Tibial nerve (tissue), 4 donors: ENCODE results near the gene PAPSS2. TPM values are rescaled to one million over a fixed set of nuclear protein-coding genes. Genes with fewer than 3 reads are reported as not detected.

Experiments used
- DNase-seq, 2 donors: peaks; one replicate each; pipeline ENCODE4 v3.0.0-alpha.2; 2019; ENCODE audit warnings: low spot score in 2 of 2
- H3K27ac ChIP-seq, 4 donors: fragments of 200-600 bp; sonication (generic) in 3 of 4; one replicate each; pipeline ENCODE4 v1.5.1; 2017 to 2019; ENCODE audit warnings: mild to moderate bottlenecking in 1 of 4
- H3K27me3 ChIP-seq, 2 donors: fragments of 200-600 bp; sonication (generic) in 1 of 2; one replicate each; pipeline versions ENCODE4 v1.5.1 to v1.6.0; 2017 to 2019
- H3K36me3 ChIP-seq, 3 donors: fragments of 200-600 bp; sonication (generic); one replicate each; pipeline ENCODE4 v1.5.1; 2018 to 2019
- H3K4me1 ChIP-seq, 4 donors: fragments of 200-600 bp; sonication (generic) in 3 of 4; one replicate each; pipeline ENCODE4 v1.5.1; 2017 to 2019
- H3K4me3 ChIP-seq, 4 donors: fragments of 200-600 bp; sonication (generic) in 3 of 4; one replicate each; pipeline ENCODE4 v1.5.1; 2017 to 2019; ENCODE audit warnings: mild to moderate bottlenecking in 1 of 4, moderate library complexity in 1 of 4
- H3K9me3 ChIP-seq, 4 donors: fragments of 200-600 bp; sonication (generic) in 3 of 4; one replicate each; pipeline ENCODE4 v1.5.1; 2017 to 2019
- CTCF ChIP-seq, 5 experiments: fragments of 200-600 bp in 3 of 5; fragments of 450-650 bp in 2 of 5; sonication (generic) in 3 of 5; IDR thresholded peaks; one replicate each; pipeline ENCODE4 v1.5.1; 2016 to 2019; ENCODE audit warnings: antibody characterized with exemption in 5 of 5, mild to moderate bottlenecking in 3 of 5, moderate library complexity in 2 of 5
- EP300 ChIP-seq, 2 donors: sonication (generic); formaldehyde crosslinking; IDR thresholded peaks; one replicate each; pipeline ENCODE4 v1.6.1; 2017; ENCODE audit warnings: antibody characterized with exemption in 2 of 2, mild to moderate bottlenecking in 1 of 2
- POLR2A ChIP-seq, 2 donors: fragments of 450-650 bp; IDR thresholded peaks; one replicate each; pipeline ENCODE4 v1.6.1; 2017; ENCODE audit warnings: antibody characterized with exemption in 2 of 2, mild to moderate bottlenecking in 2 of 2, moderate library complexity in 2 of 2
- WGBS, 2 donors: methylation state at CpG; one replicate each; pipeline ENCODE4 v1.1.5; 2018; 5-methylcytosine and 5-hydroxymethylcytosine counted together
- total RNA-seq, 4 donors: library from RNA; depleted of rRNA; stranded (reverse); fragments of >200 nt; gene quantifications; one replicate each; pipeline ENCODE4 v1.1.0, GENCODE V29; 2016

PAPSS2 gene
- total RNA-seq, 4 donors from 2014 or later, result 11.6 to 32.8 (median 19.8) TPM

- no peak for DNase-seq
- no peaks in the 10 kb centered on the region for H3K36me3 ChIP-seq
- H3K4me1 ChIP-seq, result no peaks in the 10 kb centered on the region
- WGBS, 2 donors, result 84 to 92% methylated on average over 11 of the region's 11 CpGs
- no peaks in the 10 kb centered on the region for H3K9me3 ChIP-seq
- H3K27ac ChIP-seq, result no peak overlapping the region
- no peak overlapping the region for H3K4me3 ChIP-seq
- no peaks in the 10 kb centered on the region for H3K27me3 ChIP-seq
- TF ChIP-seq EP300 (IDR thresholded peaks at IDR 0.05) (no peak), POLR2A (IDR thresholded peaks at IDR 0.05) (no peak), CTCF (IDR thresholded peaks at IDR 0.05) (no peak)
Observed at GRCh38 chr10:87696922-87697745, 37.5 kb downstream of the PAPSS2 start.

DNA sequence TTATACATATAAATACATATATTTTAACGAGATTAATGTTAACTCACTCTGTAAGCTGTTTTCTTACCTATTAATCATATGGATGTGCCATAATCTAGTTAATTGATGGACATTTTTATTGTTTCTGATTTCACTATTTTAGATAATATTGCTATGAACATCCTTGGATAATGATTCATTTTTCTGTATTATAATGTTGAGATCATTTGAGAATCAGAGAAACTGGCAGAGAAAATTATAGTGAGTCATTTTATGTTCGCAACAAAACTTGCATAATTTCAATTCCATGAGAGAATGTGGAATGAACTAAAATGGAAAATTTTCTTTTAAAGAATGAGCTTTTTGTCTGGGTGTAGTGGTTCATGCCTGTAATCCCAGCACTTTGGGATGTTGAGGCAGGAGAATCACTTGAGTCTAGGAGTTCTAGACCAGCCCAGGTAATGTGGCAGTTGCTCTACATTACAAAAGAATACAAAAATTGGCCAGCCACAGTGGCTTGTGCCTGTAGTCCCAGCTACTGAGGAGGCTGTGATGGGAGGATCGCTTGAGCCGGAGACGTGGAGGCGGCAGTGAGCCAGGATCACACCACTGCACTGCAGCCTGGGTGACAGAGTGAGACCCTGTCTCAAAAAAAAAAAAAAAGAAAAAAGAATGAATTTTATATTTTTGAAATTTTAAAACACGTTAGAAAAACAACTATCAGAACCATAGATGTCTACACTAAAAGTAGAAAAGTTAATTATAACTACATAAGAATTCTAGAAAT is 40.5 kb downstream of the PAPSS2 start:
- DNase-seq, result no peak
- H3K27ac ChIP-seq, result peak overlapping the region in 3 of 4 donors; percentile 36 to 80 (median 64)
- H3K27me3 ChIP-seq, result no peaks in the 10 kb centered on the region
- TF ChIP-seq CTCF (IDR thresholded peaks at IDR 0.05) (no peak), POLR2A (IDR thresholded peaks at IDR 0.05) (no peak), EP300 (IDR thresholded peaks at IDR 0.05) (peak in 1 of 2 donors; percentile 42)
- H3K4me1 ChIP-seq, result no peaks in the 10 kb centered on the region
- H3K9me3 ChIP-seq, result no peaks in the 10 kb centered on the region
- H3K36me3 ChIP-seq, result no peaks in the 10 kb centered on the region
- H3K4me3 ChIP-seq, result no peak overlapping the region
- 70 to 71% methylated on average over 7 of the region's 7 CpGs for WGBS, 2 donors

GRCh38 chr10:87702260-87702972 is 42.7 kb downstream of the PAPSS2 start:
- no peak overlapping the region for H3K4me3 ChIP-seq
- no peaks in the 10 kb centered on the region for H3K36me3 ChIP-seq
- no peaks in the 10 kb centered on the region for H3K4me1 ChIP-seq
- DNase-seq, result no peak
- no peak for TF ChIP-seq EP300 (IDR thresholded peaks at IDR 0.05)
- no peak for TF ChIP-seq CTCF (IDR thresholded peaks at IDR 0.05)
- TF ChIP-seq POLR2A (IDR thresholded peaks at IDR 0.05), result no peak
- 83 to 85% methylated on average over 9 of the region's 9 CpGs for WGBS, 2 donors
- H3K27me3 ChIP-seq, result no peaks in the 10 kb centered on the region
- H3K9me3 ChIP-seq, result no peaks in the 10 kb centered on the region
- H3K27ac ChIP-seq, result no peak overlapping the region

GRCh38 chr10:87702973-87703294 is 43.3 kb downstream of the PAPSS2 start:
- no peaks in the 10 kb centered on the region for H3K4me1 ChIP-seq
- 89 to 95% methylated on average over 4 of the region's 4 CpGs for WGBS, 2 donors
- DNase-seq, result no peak
- no peaks in the 10 kb centered on the region for H3K27me3 ChIP-seq
- no peaks in the 10 kb centered on the region for H3K9me3 ChIP-seq
- no peak overlapping the region for H3K27ac ChIP-seq
- H3K36me3 ChIP-seq, result no peaks in the 10 kb centered on the region
- no peak overlapping the region for H3K4me3 ChIP-seq
- TF ChIP-seq POLR2A (IDR thresholded peaks at IDR 0.05) (no peak), CTCF (IDR thresholded peaks at IDR 0.05) (no peak)
